ENCODE results near the gene PA2G4.
"Not testable (repeated sequence)": the region's sequence is repeated elsewhere in the genome, so short reads cannot be mapped to it uniquely, and the experiment has no call there.

- TF ChIP-seq CTCF (conservative IDR thresholded peaks at IDR 0.05; ENCODE audit: low read depth, low read length); POLR2A (IDR thresholded peaks at IDR 0.05; ENCODE audit: low read depth, low read length); ELK1 (IDR thresholded peaks at IDR 0.05; ENCODE audit: borderline replicate concordance, low read depth, low read length); RAD21 (IDR thresholded peaks at IDR 0.05; ENCODE audit: low read length); RCOR1 (IDR thresholded peaks at IDR 0.05; ENCODE audit: insufficient replicate concordance, low read length); RFX5 (IDR thresholded peaks at IDR 0.05; ENCODE audit: low read depth, low read length); MXI1 (IDR thresholded peaks at IDR 0.05; ENCODE audit: borderline replicate concordance, low read depth, low read length); USF2 (IDR thresholded peaks at IDR 0.05; ENCODE audit: low read depth, low read length); MAZ (IDR thresholded peaks at IDR 0.05; ENCODE audit: borderline replicate concordance, low read depth, low read length); BHLHE40 (IDR thresholded peaks at IDR 0.05; ENCODE audit: low read depth, low read length); SMC3 (IDR thresholded peaks at IDR 0.05; ENCODE audit: low read depth, low read length); FOS (IDR thresholded peaks at IDR 0.05; ENCODE audit: low read depth, low read length); MAFK (IDR thresholded peaks at IDR 0.05; ENCODE audit: low read depth, low read length); CEBPB (IDR thresholded peaks at IDR 0.05; ENCODE audit: low read depth, low read length): not testable (repeated sequence)
These were observed 52.3 kb downstream of the PA2G4 start for GRCh38 chr12:56156464-56157200.
